ENCODE results near the gene RNU7-1. TPM values are rescaled to one million over a fixed set of nuclear protein-coding genes. Genes with fewer than 3 reads are reported as not detected.
A peak's percentile ranks its signal among the peaks of the same experiment; 100 is the strongest.

The RNU7-1 gene
- total and polyA plus RNA-seq, 9 of the 15 experiments (the other 6 are each of a cell fraction or from before 2014, with no cell fraction given): not detected

GRCh38 chr12:6970096-6970527, 26.5 kb downstream of the RNU7-1 start:
- H3K36me3 ChIP-seq (ENCODE audit: control insufficient read depth, insufficient read depth, low read length): peaks cover 74% of the 10 kb centered on the region
- TF ChIP-seq HEY1 (CRISPR knock-in tag; IDR thresholded peaks at IDR 0.05; ENCODE audit: borderline replicate concordance): no peak
- no peak for TF ChIP-seq THRB (CRISPR knock-in tag; conservative IDR thresholded peaks at IDR 0.05)
- TF ChIP-seq KLF10 (CRISPR knock-in tag; IDR thresholded peaks at IDR 0.05): no peak
- TF ChIP-seq ZNF253 (CRISPR knock-in tag; conservative IDR thresholded peaks at IDR 0.05): no peak
- TF ChIP-seq HES1 (IDR thresholded peaks at IDR 0.05; ENCODE audit: low read depth): no peak
- no peak for TF ChIP-seq TSC22D4 (tag; IDR thresholded peaks at IDR 0.05)
- no peak for TF ChIP-seq ZNF347 (CRISPR knock-in tag; IDR thresholded peaks at IDR 0.05; ENCODE audit: low read depth)
- TF ChIP-seq ELF2 (CRISPR knock-in tag; IDR thresholded peaks at IDR 0.05): no peak
- no peak for TF ChIP-seq SIRT6 (IDR thresholded peaks at IDR 0.05; ENCODE audit: low read depth, low read length)
- TF ChIP-seq NEUROD1 (IDR thresholded peaks at IDR 0.05; ENCODE audit: borderline replicate concordance, low read depth, low read length, partially characterized antibody): no peak
- TF ChIP-seq, protein P1, sequence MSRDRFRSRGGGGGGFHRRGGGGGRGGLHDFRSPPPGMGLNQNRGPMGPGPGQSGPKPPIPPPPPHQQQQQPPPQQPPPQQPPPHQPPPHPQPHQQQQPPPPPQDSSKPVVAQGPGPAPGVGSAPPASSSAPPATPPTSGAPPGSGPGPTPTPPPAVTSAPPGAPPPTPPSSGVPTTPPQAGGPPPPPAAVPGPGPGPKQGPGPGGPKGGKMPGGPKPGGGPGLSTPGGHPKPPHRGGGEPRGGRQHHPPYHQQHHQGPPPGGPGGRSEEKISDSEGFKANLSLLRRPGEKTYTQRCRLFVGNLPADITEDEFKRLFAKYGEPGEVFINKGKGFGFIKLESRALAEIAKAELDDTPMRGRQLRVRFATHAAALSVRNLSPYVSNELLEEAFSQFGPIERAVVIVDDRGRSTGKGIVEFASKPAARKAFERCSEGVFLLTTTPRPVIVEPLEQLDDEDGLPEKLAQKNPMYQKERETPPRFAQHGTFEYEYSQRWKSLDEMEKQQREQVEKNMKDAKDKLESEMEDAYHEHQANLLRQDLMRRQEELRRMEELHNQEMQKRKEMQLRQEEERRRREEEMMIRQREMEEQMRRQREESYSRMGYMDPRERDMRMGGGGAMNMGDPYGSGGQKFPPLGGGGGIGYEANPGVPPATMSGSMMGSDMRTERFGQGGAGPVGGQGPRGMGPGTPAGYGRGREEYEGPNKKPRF (IDR thresholded peaks at IDR 0.05; ENCODE audit: low read depth, low read length): no peak
- TF ChIP-seq ZNF76 (CRISPR knock-in tag; IDR thresholded peaks at IDR 0.05; ENCODE audit: borderline replicate concordance): 0 out of 2 replicates have a peak, but pooled peaks have one; percentile 36
- TF ChIP-seq, protein P2, sequence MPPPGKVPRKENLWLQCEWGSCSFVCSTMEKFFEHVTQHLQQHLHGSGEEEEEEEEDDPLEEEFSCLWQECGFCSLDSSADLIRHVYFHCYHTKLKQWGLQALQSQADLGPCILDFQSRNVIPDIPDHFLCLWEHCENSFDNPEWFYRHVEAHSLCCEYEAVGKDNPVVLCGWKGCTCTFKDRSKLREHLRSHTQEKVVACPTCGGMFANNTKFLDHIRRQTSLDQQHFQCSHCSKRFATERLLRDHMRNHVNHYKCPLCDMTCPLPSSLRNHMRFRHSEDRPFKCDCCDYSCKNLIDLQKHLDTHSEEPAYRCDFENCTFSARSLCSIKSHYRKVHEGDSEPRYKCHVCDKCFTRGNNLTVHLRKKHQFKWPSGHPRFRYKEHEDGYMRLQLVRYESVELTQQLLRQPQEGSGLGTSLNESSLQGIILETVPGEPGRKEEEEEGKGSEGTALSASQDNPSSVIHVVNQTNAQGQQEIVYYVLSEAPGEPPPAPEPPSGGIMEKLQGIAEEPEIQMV (tag; conservative IDR thresholded peaks at IDR 0.05; ENCODE audit: low read depth): no peak
- TF ChIP-seq ZNF146 (CRISPR knock-in tag; IDR thresholded peaks at IDR 0.05; ENCODE audit: unreplicated experiment): no peak
- TF ChIP-seq KAT8 (IDR thresholded peaks at IDR 0.05; ENCODE audit: low read depth): no peak
- TF ChIP-seq RB1 (IDR thresholded peaks at IDR 0.05; ENCODE audit: low read depth): no peak
- TF ChIP-seq NR3C1 (CRISPR knock-in tag; IDR thresholded peaks at IDR 0.05): 0 out of 2 replicates have a peak, but pooled peaks have one; percentile 28
- TF ChIP-seq ZNF184 (CRISPR knock-in tag; IDR thresholded peaks at IDR 0.05): no peak
- TF ChIP-seq PHB (CRISPR knock-in tag; IDR thresholded peaks at IDR 0.05): no peak

More at GRCh38 chr12:6970096-6970527, 26.5 kb downstream of the RNU7-1 start:
- WGBS (ENCODE audit: insufficient coverage, low coverage, missing lambda C conversion rate): 2% methylated on average over 18 of the region's 31 CpGs
- in situ Hi-C loops (cut with MboI): no loop called here
- ChIA-PET POLR2A (interaction anchor here (3.0 kb wide), 1 partner anchor 26 kb away, joined by 10 read pairs; the partner anchor contains the start of genes C12orf57 and RNU7-1), CTCF (ENCODE audit: low intra/inter-chr PET ratio) (no interaction called here)
- H3K9me1 ChIP-seq (ENCODE audit: control insufficient read depth, insufficient read depth, low read length): no peaks in the 10 kb centered on the region
- H3K9ac ChIP-seq (ENCODE audit: insufficient read depth in 1 of 2, low read depth in 2 of 2, low read length in 2 of 2): peak overlapping the region; percentile 99
- TSS peak; percentile 55 for BruUV-seq (replicated peaks)
- ATAC-seq: peak; percentile 15
- DNase-seq (ENCODE audit: extremely low read depth in 1 of 4, low spot score in 3 of 4): peak in 1 of 4 experiments; percentile 49
- peaks cover 22 to 25% of the 10 kb centered on the region in 2 experiments; a peak in 4 of 5 replicates for H3K4me1 ChIP-seq (replicated peaks in 1 of 2; ENCODE audit: control insufficient read depth in 2 of 2, insufficient read depth in 2 of 2, low read length in 2 of 2)
- H3K4me3 ChIP-seq: peak overlapping the region; percentile 97
- peak overlapping the region; percentile 99 for H3K4me2 ChIP-seq (ENCODE audit: insufficient read depth, low read length)
- H4K20me1 ChIP-seq (replicated peaks; ENCODE audit: control insufficient read depth, insufficient read depth, low read length): no peaks in the 10 kb centered on the region
- H3K27ac ChIP-seq (ENCODE audit: extremely low read depth, low read depth, low read length): peak overlapping the region; percentile 99
- 0 out of 2 replicates have a peak overlapping the region, but pooled peaks have one; percentile 12 for H2AFZ ChIP-seq (ENCODE audit: low read depth, low read length)
- H3K79me2 ChIP-seq (ENCODE audit: control insufficient read depth, insufficient read depth, low read length): peaks cover 73% of the 10 kb centered on the region
- H3K9me3 ChIP-seq (replicated peaks; ENCODE audit: control insufficient read depth, insufficient read depth, low read depth, low read length): no peaks in the 10 kb centered on the region
- intact Hi-C loops (cut with micrococcal nuclease): loop anchor here (5.0 kb wide), 2 partner anchors 47 to 72 kb away; partner anchors contain the start of gene LPCAT3
- FAIRE-seq: no peak
- H3K27me3 ChIP-seq (ENCODE audit: control insufficient read depth in 2 of 2, insufficient read depth in 2 of 2, low read length in 2 of 2): no peaks in the 10 kb centered on the region

All from K562 (cell line).